ENCODE results near the gene AMIGO1.

AMIGO1 gene

GRCh38 chr1:109472779-109473178, 36.7 kb downstream of the AMIGO1 start:
- TF ChIP-seq SPI1 (IDR thresholded peaks at IDR 0.05; ENCODE audit: borderline replicate concordance, low read depth) (no peak), GABPA (IDR thresholded peaks at IDR 0.05; ENCODE audit: low read depth) (no peak), POLR2AphosphoS5 (IDR thresholded peaks at IDR 0.05; ENCODE audit: low read depth) (no peak), REST (IDR thresholded peaks at IDR 0.05; ENCODE audit: insufficient replicate concordance, low read depth) (no peak), CTCF (IDR thresholded peaks at IDR 0.05; ENCODE audit: insufficient read depth, low read length) (no peak)
- peaks cover 21% of the 10 kb centered on the region for H3K27me3 ChIP-seq (ENCODE audit: insufficient read depth, poor library complexity, severe bottlenecking)
- H3K4me3 ChIP-seq (replicated peaks; ENCODE audit: insufficient read depth, low read length), result no peak overlapping the region
- no peak overlapping the region for H3K27ac ChIP-seq (replicated peaks)
- DNase-seq (ENCODE audit: low read depth in 1 of 2, low spot score in 1 of 2), result no peak

GRCh38 chr1:109470245-109470644, 39.3 kb downstream of the AMIGO1 start:
- Histone ChIP-seq H3K27me3 (ENCODE audit: insufficient read depth, poor library complexity, severe bottlenecking) (peaks cover 43% of the 10 kb centered on the region), H3K4me3 (replicated peaks; ENCODE audit: insufficient read depth, low read length) (no peak overlapping the region), H3K27ac (replicated peaks) (no peak overlapping the region)
- no peak for TF ChIP-seq CTCF (IDR thresholded peaks at IDR 0.05; ENCODE audit: insufficient read depth, low read length)
- TF ChIP-seq SPI1 (IDR thresholded peaks at IDR 0.05; ENCODE audit: borderline replicate concordance, low read depth), result no peak
- no peak for TF ChIP-seq POLR2AphosphoS5 (IDR thresholded peaks at IDR 0.05; ENCODE audit: low read depth)
- no peak for TF ChIP-seq GABPA (IDR thresholded peaks at IDR 0.05; ENCODE audit: low read depth)
- no peak for TF ChIP-seq REST (IDR thresholded peaks at IDR 0.05; ENCODE audit: insufficient replicate concordance, low read depth)
- no peak for DNase-seq (ENCODE audit: low read depth in 1 of 2, low spot score in 1 of 2)

GRCh38 chr1:109468903-109469302, 40.6 kb downstream of the AMIGO1 start:
- DNase-seq (ENCODE audit: low read depth in 1 of 2, low spot score in 1 of 2), result no peak
- TF ChIP-seq GABPA (IDR thresholded peaks at IDR 0.05; ENCODE audit: low read depth), result no peak
- TF ChIP-seq REST (IDR thresholded peaks at IDR 0.05; ENCODE audit: insufficient replicate concordance, low read depth), result no peak
- no peak for TF ChIP-seq SPI1 (IDR thresholded peaks at IDR 0.05; ENCODE audit: borderline replicate concordance, low read depth)
- no peak for TF ChIP-seq POLR2AphosphoS5 (IDR thresholded peaks at IDR 0.05; ENCODE audit: low read depth)
- no peak for TF ChIP-seq CTCF (IDR thresholded peaks at IDR 0.05; ENCODE audit: insufficient read depth, low read length)
- Histone ChIP-seq H3K4me3 (replicated peaks; ENCODE audit: insufficient read depth, low read length) (no peak overlapping the region), H3K27me3 (ENCODE audit: insufficient read depth, poor library complexity, severe bottlenecking) (peaks cover 57% of the 10 kb centered on the region), H3K27ac (replicated peaks) (no peak overlapping the region)

Measured in HL-60 (cell line).